A673 (cell line): Measurements from ENCODE around the gene CAV3.

Source experiments
- CTCF ChIP-seq: fragments of 300-800, 200-600 bp; sonication (generic); conservative IDR thresholded peaks from 2 replicates; pipeline ENCODE4 v1.5.1; 2017; ENCODE audit warnings: low read depth, mild to moderate bottlenecking, antibody characterized with exemption, low read length, moderate library complexity, mixed read lengths
- EZH2 ChIP-seq: fragments of 200-600 bp; sonication (generic); IDR thresholded peaks from 2 replicates; pipeline ENCODE4 v1.6.1; 2017; ENCODE audit warnings: borderline replicate concordance, low read depth, mild to moderate bottlenecking, mixed read lengths, antibody characterized with exemption, low read length; ENCODE audit not compliant: poor library complexity, severe bottlenecking

- TF ChIP-seq EZH2 (no peak), CTCF (no peak)
Measured at GRCh38 chr3:8759038-8759707, 25.6 kb downstream of the CAV3 start.
